HCT116 (cell line): ENCODE measurements around the gene BPIFB4. TPM values are rescaled to one million over a fixed set of nuclear protein-coding genes. Genes with fewer than 3 reads are reported as not detected.

ENCODE experiments used
- ATAC-seq: fragments of 200-7000 bp; cut with Tn5 transposase; 2 replicates; pipeline ENCODE4 v1.9.1; 2020; ENCODE audit warnings: mild to moderate bottlenecking, moderate library complexity
- BruUV-seq: library from RNA; stranded (reverse); fragments of 400-500 nt; replicated peaks from 2 replicates; lab custom pipeline; 2021; lab: Mats Ljungman, UMichigan
- CTCF ChIA-PET: fragments of 300-600 bp; sonication (Branson Sonifier 250); formaldehyde crosslinking; loops from one replicate; lab custom pipeline; 2021; ENCODE audit warnings: antibody characterized with exemption; lab: Charles Lee
- POLR2A ChIA-PET: fragments of 300-600, 350-600 bp; sonication (Branson Sonifier 250); formaldehyde crosslinking; loops from one replicate; lab custom pipeline; 2021; ENCODE audit warnings: antibody characterized with exemption; lab: Charles Lee
- RAD21 ChIA-PET, 2 experiments: fragments of 300-600 bp; sonication (Branson Sonifier 250); formaldehyde crosslinking; loops; one replicate each; lab custom pipeline; 2023; ENCODE audit warnings: low total read pairs in 2 of 2; ENCODE audit not compliant: uncharacterized antibody in 2 of 2, unreplicated experiment in 2 of 2, low non-redundant PET in 1 of 2; lab: Charles Lee
- DNase-seq: peaks from one replicate; pipeline ENCODE4 v3.0.0-alpha.2; 2010; ENCODE audit warnings: low read depth, low spot score
- H2AFZ ChIP-seq: fragments of 200-600 bp; shearing (Covaris generic), sonication (generic); 2 replicates; pipeline ENCODE4 v1.6.1; 2017; ENCODE audit warnings: low read depth, mixed run types, mixed read lengths, antibody characterized with exemption, low read length; ENCODE audit not compliant: poor library complexity, severe bottlenecking
- H3K27ac ChIP-seq: 2 replicates; pipeline ENCODE4 v1.5.1; 2012; ENCODE audit warnings: low read depth, low read length
- H3K27me3 ChIP-seq: fragments of 200-600 bp; sonication (generic); 2 replicates; pipeline ENCODE4 v1.6.1; 2016; ENCODE audit warnings: mixed run types, low read length, mixed read lengths; ENCODE audit not compliant: insufficient read depth
- H3K36me3 ChIP-seq, 2 experiments: fragments of 200-500 bp in 1 of 2; fragments of 200-600 bp in 1 of 2; sonication (Bioruptor generic) in 1 of 2; sonication (generic) in 1 of 2; 2 replicates each; pipeline versions ENCODE4 v1.5.1 to v1.6.1; 2014 to 2016; ENCODE audit warnings: low read length in 2 of 2, inconsistent platforms in 1 of 2, mixed read lengths in 1 of 2, mixed run types in 1 of 2; ENCODE audit not compliant: insufficient read depth in 2 of 2, control insufficient read depth in 1 of 2
- H3K4me1 ChIP-seq, 2 experiments: fragments of 200-600 bp in 1 of 2; sonication (generic) in 1 of 2; 2 replicates each; pipeline versions ENCODE4 v1.5.1 to v1.6.1; 2012 to 2017; ENCODE audit warnings: low read length in 2 of 2, inconsistent platforms in 1 of 2, mild to moderate bottlenecking in 1 of 2, mixed read lengths in 1 of 2, mixed run types in 1 of 2, moderate library complexity in 1 of 2; ENCODE audit not compliant: insufficient read depth in 2 of 2, control insufficient read depth in 1 of 2
- H3K4me2 ChIP-seq: fragments of 200-600 bp; sonication (generic); 2 replicates; pipeline ENCODE4 v1.6.1; 2017; ENCODE audit warnings: mixed run types, low read length, mixed read lengths
- H3K4me3 ChIP-seq, 2 experiments: fragments of 200-600 bp in 1 of 2; sonication (generic) in 1 of 2; replicated peaks in 1 of 2; 2 replicates each; pipeline ENCODE4 v1.5.1; 2011 to 2016; ENCODE audit warnings: low read length in 2 of 2, control low read depth in 1 of 2, low read depth in 1 of 2, mild to moderate bottlenecking in 1 of 2, mixed read lengths in 1 of 2, mixed run types in 1 of 2
- H3K79me2 ChIP-seq: fragments of 200-600 bp; sonication (generic); 2 replicates; pipeline ENCODE4 v1.6.1; 2017; ENCODE audit warnings: mild to moderate bottlenecking, mixed run types, low read length, moderate library complexity, mixed read lengths; ENCODE audit not compliant: insufficient read depth
- H3K9ac ChIP-seq: fragments of 200-600 bp; sonication (generic); 2 replicates; pipeline ENCODE4 v1.6.1; 2016; ENCODE audit warnings: low read length, mixed read lengths
- H3K9me2 ChIP-seq: fragments of 200-600 bp; sonication (generic), shearing (Covaris generic); 2 replicates; pipeline ENCODE4 v1.6.1; 2017; ENCODE audit warnings: mixed run types, mild to moderate bottlenecking, moderate library complexity; ENCODE audit not compliant: insufficient read depth
- H3K9me3 ChIP-seq, 2 experiments: fragments of 200-500 bp in 1 of 2; fragments of 200-600 bp in 1 of 2; sonication (Bioruptor generic) in 1 of 2; sonication (generic) in 1 of 2; 2 replicates each; pipeline ENCODE4 v1.6.1; 2014 to 2017; ENCODE audit warnings: low read length in 2 of 2, mixed read lengths in 2 of 2, inconsistent platforms in 1 of 2, low read depth in 1 of 2, mild to moderate bottlenecking in 1 of 2, mixed run types in 1 of 2, moderate library complexity in 1 of 2; ENCODE audit not compliant: control insufficient read depth in 1 of 2, insufficient read depth in 1 of 2
- H4K20me1 ChIP-seq: fragments of 200-600 bp; sonication (generic), shearing (Covaris generic); 2 replicates; pipeline ENCODE4 v1.6.1; 2017; ENCODE audit warnings: mixed run types, mild to moderate bottlenecking, moderate library complexity; ENCODE audit not compliant: insufficient read depth
- ATF3 ChIP-seq: IDR thresholded peaks from 2 replicates; pipeline ENCODE4 v1.6.1; 2012
- CBX3 ChIP-seq: IDR thresholded peaks from 2 replicates; pipeline ENCODE4 v1.6.1; 2012; ENCODE audit warnings: low read depth
- CEBPB ChIP-seq: IDR thresholded peaks from 2 replicates; pipeline ENCODE4 v1.6.1; 2012; ENCODE audit warnings: low read depth
- CTCF ChIP-seq, 3 experiments: fragments of 200-600 bp in 1 of 3; sonication (generic) in 1 of 3; IDR thresholded peaks in 2 of 3; conservative IDR thresholded peaks in 1 of 3; 2 replicates each; pipeline ENCODE4 v1.5.1; 2012 to 2017; ENCODE audit warnings: low read depth in 2 of 3, low read length in 2 of 3, antibody characterized with exemption in 1 of 3, borderline replicate concordance in 1 of 3, control low read depth in 1 of 3, mild to moderate bottlenecking in 1 of 3, mixed read lengths in 1 of 3, mixed run types in 1 of 3, moderate library complexity in 1 of 3; ENCODE audit not compliant: insufficient read depth in 1 of 3
- RAD21 ChIP-seq: IDR thresholded peaks from 2 replicates; pipeline ENCODE4 v1.6.1; 2012; ENCODE audit warnings: low read depth, mild to moderate bottlenecking
- SIN3A ChIP-seq: IDR thresholded peaks from 2 replicates; pipeline ENCODE4 v1.6.1; 2012; ENCODE audit warnings: low read depth
- TCF7L2 ChIP-seq: IDR thresholded peaks from 2 replicates; pipeline ENCODE4 v1.7.0; 2011; ENCODE audit warnings: borderline replicate concordance, inconsistent platforms; ENCODE audit not compliant: insufficient read depth, insufficient read length; ENCODE audit errors: extremely low read depth
- intact Hi-C: fragments of 100-400 bp; cut with micrococcal nuclease; formaldehyde crosslinking; loops from 2 replicates; pipeline ENCODE4 v1.10.0; 2022
- total RNA-seq: library from RNA; stranded (reverse); gene quantifications from one replicate; pipeline ENCODE4 v1.2.1, GENCODE V29; 2021; ENCODE audit not compliant: unreplicated experiment

BPIFB4 gene
- total RNA-seq, 1 experiment from 2014 or later, result not detected

GRCh38 chr20:33059136-33059535 lies 20.3 kb upstream of the BPIFB4 start:
- Histone ChIP-seq H3K4me3 (no peak overlapping the region), H2AFZ (no peak overlapping the region), H3K9me3 (no peaks in the 10 kb centered on the region), H3K27me3 (no peaks in the 10 kb centered on the region)
- ATAC-seq, result no peak
- POLR2A ChIA-PET, result no interaction called here
- TF ChIP-seq RAD21 (no peak), TCF7L2 (no peak), ATF3 (no peak), SIN3A (no peak), CEBPB (no peak), CTCF (IDR thresholded peaks at IDR 0.05 in 2 of 3, conservative IDR thresholded peaks at IDR 0.05 in 1 of 3; ENCODE audit: borderline replicate concordance in 1 of 3, insufficient read depth in 1 of 3, low read depth in 2 of 3, low read length in 2 of 3) (no peak), CBX3 (no peak)
- TF ChIP-seq, all 23 proteins: peak for 0
- DNase-seq, result no peak
- Histone ChIP-seq H3K36me3 (no peaks in the 10 kb centered on the region), H3K27ac (no peak overlapping the region), H3K79me2 (no peaks in the 10 kb centered on the region), H3K9ac (no peak overlapping the region), H3K4me1 (no peaks in the 10 kb centered on the region), H4K20me1 (no peaks in the 10 kb centered on the region), H3K4me2 (no peak overlapping the region), H3K9me2 (no peaks in the 10 kb centered on the region)
- CTCF ChIA-PET, result no interaction called here
- BruUV-seq, result no TSS peak
- RAD21 ChIA-PET, result no interaction called here
- intact Hi-C loops, result no loop called here
